GM19193 (cell line): ENCODE measurements around the gene IDH3G.

Source experiments
- POLR2A ChIP-seq: IDR thresholded peaks from 4 replicates; pipeline ENCODE4 v1.6.1; 2011; ENCODE audit not compliant: insufficient read depth, insufficient read length; ENCODE audit errors: extremely low read depth

IDH3G gene

DNA sequence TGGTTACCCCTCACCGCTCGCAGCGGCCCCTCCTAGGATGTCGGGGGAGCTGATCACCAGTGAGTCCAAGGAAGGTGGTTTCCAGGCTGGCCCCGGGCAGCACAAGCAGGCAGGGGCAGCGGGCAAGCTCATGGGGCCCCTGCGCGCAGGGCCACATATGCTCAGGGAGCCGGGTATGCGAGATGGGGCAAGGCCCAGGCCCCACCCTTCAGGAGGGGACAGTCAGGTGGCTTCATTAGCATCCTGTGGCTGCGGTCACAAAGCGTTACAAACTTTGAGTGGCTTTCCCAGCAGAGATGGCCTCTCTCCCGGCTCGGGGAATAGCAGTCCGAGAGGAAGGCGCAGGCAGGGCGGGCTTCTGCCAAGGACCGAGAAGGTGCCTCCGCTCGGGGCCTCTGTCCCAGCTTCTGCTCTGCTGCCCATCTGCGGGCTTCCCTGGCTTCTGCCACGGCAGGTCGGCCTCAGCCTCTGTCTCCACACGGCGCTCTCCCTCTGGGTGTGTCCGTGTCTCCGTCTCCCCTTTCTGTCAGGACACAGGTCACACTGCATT is 56.0 kb downstream of the IDH3G start:
- TF ChIP-seq POLR2A: no peak

GRCh38 chrX:153736871-153737441 is 57.2 kb downstream of the IDH3G start:
- no peak for TF ChIP-seq POLR2A

- TF ChIP-seq POLR2A: no peak
Observed at GRCh38 chrX:153736071-153736820, 57.9 kb downstream of the IDH3G start.
